HepG2 (cell line): ENCODE results near the gene CHN2. TPM values are rescaled to one million over a fixed set of nuclear protein-coding genes. Genes with fewer than 3 reads are reported as not detected.

Experiments used
- ARNTL ChIP-seq: sonication (generic); formaldehyde crosslinking; IDR thresholded peaks from 2 replicates; pipeline ENCODE4 v1.4.0; 2020; ENCODE audit warnings: mild to moderate bottlenecking, missing genetic modification reagents
- CHCHD3 ChIP-seq: sonication (generic); formaldehyde crosslinking; IDR thresholded peaks from 2 replicates; pipeline ENCODE4 v1.8.0; 2022; ENCODE audit warnings: mild to moderate bottlenecking, missing genetic modification reagents, moderate library complexity
- GATAD2A ChIP-seq: IDR thresholded peaks from 2 replicates; pipeline ENCODE4 v1.6.1; 2016
- HNF4G ChIP-seq, 2 experiments: sonication (generic) in 1 of 2; formaldehyde crosslinking in 1 of 2; IDR thresholded peaks; 2 replicates each; pipeline versions ENCODE4 v1.4.0 to v1.6.1; 2011 to 2020; ENCODE audit warnings: borderline replicate concordance in 2 of 2, low read depth in 2 of 2, mild to moderate bottlenecking in 2 of 2, low read length in 1 of 2, missing genetic modification reagents in 1 of 2, moderate library complexity in 1 of 2
- HOXA7 ChIP-seq: sonication (generic); formaldehyde crosslinking; IDR thresholded peaks from 2 replicates; pipeline ENCODE4 v1.8.1; 2022; ENCODE audit warnings: mild to moderate bottlenecking, missing genetic modification reagents, moderate library complexity
- KLF12 ChIP-seq: sonication (generic); formaldehyde crosslinking; IDR thresholded peaks from 2 replicates; pipeline ENCODE4 v1.4.0; 2020; ENCODE audit warnings: missing genetic modification reagents, borderline replicate concordance
- NFE2L2 ChIP-seq: fragments of 150-350 bp; IDR thresholded peaks from 2 replicates; pipeline ENCODE4 v1.6.1; 2014; ENCODE audit warnings: low read length
- NRL ChIP-seq: sonication (generic); formaldehyde crosslinking; IDR thresholded peaks from 2 replicates; pipeline ENCODE4 v1.5.0; 2020; ENCODE audit warnings: missing genetic modification reagents, mild to moderate bottlenecking, moderate library complexity, borderline replicate concordance
- REL ChIP-seq: sonication (generic); formaldehyde crosslinking; conservative IDR thresholded peaks from 2 replicates; pipeline ENCODE4 v1.8.0; 2022; ENCODE audit warnings: mild to moderate bottlenecking, missing genetic modification reagents, moderate library complexity
- RFX3 ChIP-seq: IDR thresholded peaks from 2 replicates; pipeline ENCODE4 v1.6.1; 2016; ENCODE audit warnings: missing biosample characterization, missing genetic modification reagents
- SNRNP70 ChIP-seq: fragments of 200-400 bp; formaldehyde crosslinking; IDR thresholded peaks from 2 replicates; pipeline ENCODE4 v1.6.1; 2017; ENCODE audit warnings: mild to moderate bottlenecking, low read depth, low read length, moderate library complexity
- TARDBP ChIP-seq: sonication (generic); formaldehyde crosslinking; IDR thresholded peaks from 2 replicates; pipeline ENCODE4 v1.8.0; 2022; ENCODE audit warnings: mild to moderate bottlenecking, missing genetic modification reagents
- U2AF1 ChIP-seq: fragments of 200-400 bp; formaldehyde crosslinking; optimal IDR thresholded peaks from 2 replicates; pipeline ENCODE3; 2017; ENCODE audit warnings: mild to moderate bottlenecking, low read depth, low read length
- ZFP90 ChIP-seq: sonication (generic); formaldehyde crosslinking; IDR thresholded peaks from 2 replicates; pipeline ENCODE4 v1.8.0; 2022; ENCODE audit warnings: missing genetic modification reagents, mild to moderate bottlenecking, inconsistent platforms, borderline replicate concordance
- ZFX ChIP-seq: sonication (generic); formaldehyde crosslinking; IDR thresholded peaks from 2 replicates; pipeline ENCODE4 v1.4.0; 2020; ENCODE audit warnings: mild to moderate bottlenecking, low read depth, missing genetic modification reagents, moderate library complexity
- ZNF367 ChIP-seq: sonication (generic); formaldehyde crosslinking; IDR thresholded peaks from 2 replicates; pipeline ENCODE4 v1.4.0; 2020; ENCODE audit warnings: missing genetic modification reagents, borderline replicate concordance
- ZNF501 ChIP-seq: sonication (generic); formaldehyde crosslinking; IDR thresholded peaks from 2 replicates; pipeline ENCODE4 v1.5.1; 2020; ENCODE audit warnings: mild to moderate bottlenecking, moderate library complexity, missing genetic modification reagents
- ZNF747 ChIP-seq: sonication (generic); formaldehyde crosslinking; IDR thresholded peaks from 2 replicates; pipeline ENCODE4 v1.8.1; 2023; ENCODE audit warnings: missing genetic modification reagents, mild to moderate bottlenecking, borderline replicate concordance
- ZNF773 ChIP-seq: sonication (generic); formaldehyde crosslinking; IDR thresholded peaks from 2 replicates; pipeline ENCODE4 v1.4.0; 2020; ENCODE audit warnings: missing genetic modification reagents, borderline replicate concordance
- ZNF781 ChIP-seq: sonication (generic); formaldehyde crosslinking; IDR thresholded peaks from 2 replicates; pipeline ENCODE4 v1.5.1; 2020; ENCODE audit warnings: borderline replicate concordance, mild to moderate bottlenecking, missing genetic modification reagents; ENCODE audit errors: not compliant biosample characterization
- polyA plus RNA-seq, 8 experiments: library from polyadenylated mRNA; depleted of rRNA in 3 of 8; stranded (reverse) in 7 of 8; unstranded in 1 of 8; fragments of >200 nt; fragmentation: Illumina TruSeq in 4 of 8; extraction: Trizol in 4 of 8; gene quantifications; 2 replicates each; pipeline versions ENCODE4 v1.2.1 to v1.2.3, GENCODE V29; 2011 to 2016; ENCODE audit warnings: low read depth in 4 of 8, missing spikeins in 1 of 8, mixed read lengths in 1 of 8; ENCODE audit not compliant: insufficient read depth in 1 of 8
- total RNA-seq, 5 experiments: library from RNA; depleted of rRNA; stranded (reverse); fragments of >200 nt; fragmentation: Illumina TruSeq; extraction: Trizol; gene quantifications; 2 replicates each; pipeline ENCODE4 v1.2.3, GENCODE V29; 2016; ENCODE audit warnings: low read depth in 1 of 5
- TF ChIP-seq, protein P1 (sequence below): sonication (generic); formaldehyde crosslinking; IDR thresholded peaks from 2 replicates; pipeline ENCODE4 v1.4.0; 2020; ENCODE audit warnings: missing genetic modification reagents
- TF ChIP-seq, protein P2 (sequence below): sonication (generic); formaldehyde crosslinking; IDR thresholded peaks from 2 replicates; pipeline ENCODE4 v1.4.0; 2020; ENCODE audit warnings: missing genetic modification reagents
- TF ChIP-seq, protein P3 (sequence below): sonication (generic); formaldehyde crosslinking; IDR thresholded peaks from 2 replicates; pipeline ENCODE4 v1.4.0; 2020; ENCODE audit warnings: missing genetic modification reagents, mild to moderate bottlenecking, borderline replicate concordance

The CHN2 gene
- total and polyA plus RNA-seq, 2 of the 13 experiments (the other 11 are each of a cell fraction or from before 2014, with no cell fraction given) = 23.5 to 30.5 TPM

DNA sequence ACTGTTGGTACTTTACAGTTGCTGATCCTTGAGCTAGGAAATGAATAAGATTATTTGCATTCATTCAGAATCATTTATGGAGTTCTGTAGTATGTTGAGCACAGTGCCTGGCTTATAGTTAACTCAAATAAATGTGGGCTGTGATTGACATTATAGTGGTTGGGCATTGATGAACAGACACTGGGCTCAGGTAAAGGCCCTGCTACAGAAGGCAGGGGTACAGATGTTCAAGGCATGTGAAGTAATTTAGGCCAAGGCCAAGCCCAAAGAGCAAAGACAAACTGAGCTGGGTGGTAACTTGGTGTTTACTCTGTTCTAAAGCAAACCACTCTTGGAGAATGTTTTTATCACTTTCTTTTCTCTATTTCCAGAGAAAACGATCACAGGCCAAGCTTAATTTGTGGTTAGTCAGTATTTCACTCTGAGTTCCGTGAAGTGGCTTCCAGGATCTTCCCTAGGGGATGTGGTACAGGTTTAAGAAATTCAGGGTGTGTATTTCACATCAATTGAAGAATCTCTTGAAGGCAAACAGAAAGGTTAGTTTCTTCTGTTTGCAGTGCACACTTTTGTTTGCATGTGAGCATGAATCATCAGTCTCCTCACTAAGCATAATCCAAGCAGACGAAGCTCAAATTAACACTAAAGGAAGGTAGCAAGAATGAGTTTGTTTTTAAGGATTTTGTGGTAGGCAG, 255.1 kb downstream of the CHN2 start (continued):
- TF ChIP-seq, protein P1, sequence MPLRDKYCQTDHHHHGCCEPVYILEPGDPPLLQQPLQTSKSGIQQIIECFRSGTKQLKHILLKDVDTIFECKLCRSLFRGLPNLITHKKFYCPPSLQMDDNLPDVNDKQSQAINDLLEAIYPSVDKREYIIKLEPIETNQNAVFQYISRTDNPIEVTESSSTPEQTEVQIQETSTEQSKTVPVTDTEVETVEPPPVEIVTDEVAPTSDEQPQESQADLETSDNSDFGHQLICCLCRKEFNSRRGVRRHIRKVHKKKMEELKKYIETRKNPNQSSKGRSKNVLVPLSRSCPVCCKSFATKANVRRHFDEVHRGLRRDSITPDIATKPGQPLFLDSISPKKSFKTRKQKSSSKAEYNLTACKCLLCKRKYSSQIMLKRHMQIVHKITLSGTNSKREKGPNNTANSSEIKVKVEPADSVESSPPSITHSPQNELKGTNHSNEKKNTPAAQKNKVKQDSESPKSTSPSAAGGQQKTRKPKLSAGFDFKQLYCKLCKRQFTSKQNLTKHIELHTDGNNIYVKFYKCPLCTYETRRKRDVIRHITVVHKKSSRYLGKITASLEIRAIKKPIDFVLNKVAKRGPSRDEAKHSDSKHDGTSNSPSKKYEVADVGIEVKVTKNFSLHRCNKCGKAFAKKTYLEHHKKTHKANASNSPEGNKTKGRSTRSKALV = no peak
- TF ChIP-seq, protein P2, sequence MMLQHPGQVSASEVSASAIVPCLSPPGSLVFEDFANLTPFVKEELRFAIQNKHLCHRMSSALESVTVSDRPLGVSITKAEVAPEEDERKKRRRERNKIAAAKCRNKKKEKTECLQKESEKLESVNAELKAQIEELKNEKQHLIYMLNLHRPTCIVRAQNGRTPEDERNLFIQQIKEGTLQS (CRISPR knock-in tag) = peak; percentile 80; the same call in 1 of the 2 replicates
- TF ChIP-seq KLF12 = no peak
- no peak for TF ChIP-seq ARNTL (CRISPR knock-in tag)
- no peak for TF ChIP-seq ZFP90 (CRISPR knock-in tag)
- no peak for TF ChIP-seq ZNF501 (CRISPR knock-in tag)
- TF ChIP-seq GATAD2A (CRISPR knock-in tag) = peak; percentile 77
- no peak; the same call in 1 of the 2 replicates for TF ChIP-seq ZFX (CRISPR knock-in tag)
- no peak for TF ChIP-seq NFE2L2
- TF ChIP-seq HNF4G (IDR thresholded peaks at IDR 0.05; ENCODE audit: borderline replicate concordance, low read depth, low read length) = no peak
- TF ChIP-seq HNF4G (CRISPR knock-in tag; IDR thresholded peaks at IDR 0.05; ENCODE audit: borderline replicate concordance, low read depth) = no peak
- TF ChIP-seq REL (CRISPR knock-in tag) = no peak
- TF ChIP-seq ZNF367 (CRISPR knock-in tag) = no peak
- TF ChIP-seq RFX3 (CRISPR knock-in tag) = 0 out of 2 replicates have a peak, but pooled peaks have one; percentile 8
- no peak for TF ChIP-seq U2AF1
- no peak for TF ChIP-seq NRL (CRISPR knock-in tag)
- TF ChIP-seq ZNF773 = no peak
- TF ChIP-seq HOXA7 = no peak
- TF ChIP-seq CHCHD3 (CRISPR knock-in tag) = no peak
- TF ChIP-seq, protein P3, sequence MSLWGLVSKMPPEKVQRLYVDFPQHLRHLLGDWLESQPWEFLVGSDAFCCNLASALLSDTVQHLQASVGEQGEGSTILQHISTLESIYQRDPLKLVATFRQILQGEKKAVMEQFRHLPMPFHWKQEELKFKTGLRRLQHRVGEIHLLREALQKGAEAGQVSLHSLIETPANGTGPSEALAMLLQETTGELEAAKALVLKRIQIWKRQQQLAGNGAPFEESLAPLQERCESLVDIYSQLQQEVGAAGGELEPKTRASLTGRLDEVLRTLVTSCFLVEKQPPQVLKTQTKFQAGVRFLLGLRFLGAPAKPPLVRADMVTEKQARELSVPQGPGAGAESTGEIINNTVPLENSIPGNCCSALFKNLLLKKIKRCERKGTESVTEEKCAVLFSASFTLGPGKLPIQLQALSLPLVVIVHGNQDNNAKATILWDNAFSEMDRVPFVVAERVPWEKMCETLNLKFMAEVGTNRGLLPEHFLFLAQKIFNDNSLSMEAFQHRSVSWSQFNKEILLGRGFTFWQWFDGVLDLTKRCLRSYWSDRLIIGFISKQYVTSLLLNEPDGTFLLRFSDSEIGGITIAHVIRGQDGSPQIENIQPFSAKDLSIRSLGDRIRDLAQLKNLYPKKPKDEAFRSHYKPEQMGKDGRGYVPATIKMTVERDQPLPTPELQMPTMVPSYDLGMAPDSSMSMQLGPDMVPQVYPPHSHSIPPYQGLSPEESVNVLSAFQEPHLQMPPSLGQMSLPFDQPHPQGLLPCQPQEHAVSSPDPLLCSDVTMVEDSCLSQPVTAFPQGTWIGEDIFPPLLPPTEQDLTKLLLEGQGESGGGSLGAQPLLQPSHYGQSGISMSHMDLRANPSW (CRISPR knock-in tag) = no peak
- peak; percentile 48; the same call in 1 of the 2 replicates for TF ChIP-seq TARDBP (CRISPR knock-in tag)
- TF ChIP-seq SNRNP70 = no peak
- no peak for TF ChIP-seq ZNF747 (CRISPR knock-in tag)
- TF ChIP-seq ZNF781 (CRISPR knock-in tag) = no peak
